SK-N-SH (cell line): Measurements from ENCODE around the gene NMNAT2. TPM values are rescaled to one million over a fixed set of nuclear protein-coding genes. Genes with fewer than 3 reads are reported as not detected.
A peak's percentile ranks its signal among the peaks of the same experiment; 100 is the strongest.

Experiments used
- CTCF ChIA-PET: fragments of 300-600, 350-600 bp; formaldehyde crosslinking; extraction: SDS; loops from one replicate; lab custom pipeline; 2021; lab: Yijun Ruan, JAX
- POLR2A ChIA-PET: fragments of 350-600 bp; sonication (Branson Sonifier 250); formaldehyde crosslinking; extraction: SDS; loops from one replicate; lab custom pipeline; 2020; ENCODE audit warnings: antibody characterized with exemption, inconsistent platforms; lab: Yijun Ruan, JAX
- DNase-seq: peaks from one replicate; pipeline ENCODE4 v3.0.0; 2012
- H2AFZ ChIP-seq: fragments of 200-600 bp; sonication (generic); 2 replicates; pipeline ENCODE4 v1.8.1; 2016; ENCODE audit warnings: antibody characterized with exemption, mild to moderate bottlenecking, low read depth
- H3F3A ChIP-seq: fragments of 200-600 bp; sonication (generic); replicated peaks from 2 replicates; pipeline ENCODE3; 2016; ENCODE audit warnings: antibody characterized with exemption, mild to moderate bottlenecking; ENCODE audit not compliant: insufficient read depth
- H3K27ac ChIP-seq, 2 experiments: fragments of 200-500 bp in 1 of 2; fragments of 200-600 bp in 1 of 2; sonication (Bioruptor generic) in 1 of 2; sonication (generic), shearing (Covaris generic) in 1 of 2; 2 replicates each; pipeline versions ENCODE4 v1.5.1 to v1.6.1; 2014 to 2016; ENCODE audit warnings: low read depth in 2 of 2, inconsistent platforms in 1 of 2, low read length in 1 of 2, mild to moderate bottlenecking in 1 of 2, mixed read lengths in 1 of 2
- H3K27me3 ChIP-seq: fragments of 200-600 bp; sonication (generic), shearing (Covaris generic); 2 replicates; pipeline ENCODE4 v1.6.1; 2016; ENCODE audit warnings: mixed run types; ENCODE audit not compliant: insufficient read depth
- H3K36me3 ChIP-seq, 2 experiments: fragments of 200-500 bp in 1 of 2; fragments of 200-600 bp in 1 of 2; sonication (Bioruptor generic) in 1 of 2; sonication (generic) in 1 of 2; replicated peaks in 1 of 2; 2 replicates each; pipeline versions ENCODE3 to v1.5.1; 2014 to 2016; ENCODE audit warnings: low read length in 1 of 2, mild to moderate bottlenecking in 1 of 2; ENCODE audit not compliant: insufficient read depth in 2 of 2, control insufficient read depth in 1 of 2
- H3K4me1 ChIP-seq, 2 experiments: fragments of 200-500 bp in 1 of 2; fragments of 200-600 bp in 1 of 2; sonication (Bioruptor generic) in 1 of 2; sonication (generic), shearing (Covaris generic) in 1 of 2; 2 replicates each; pipeline versions ENCODE4 v1.5.1 to v1.6.1; 2014 to 2016; ENCODE audit warnings: low read depth in 1 of 2, low read length in 1 of 2, mixed run types in 1 of 2; ENCODE audit not compliant: insufficient read depth in 2 of 2, control insufficient read depth in 1 of 2
- H3K4me2 ChIP-seq: fragments of 200-600 bp; sonication (generic), shearing (Covaris generic); 2 replicates; pipeline ENCODE4 v1.6.1; 2017; ENCODE audit warnings: mixed run types
- H3K4me3 ChIP-seq, 2 experiments: fragments of 200-500 bp in 1 of 2; fragments of 200-600 bp in 1 of 2; sonication (Bioruptor generic) in 1 of 2; sonication (generic), shearing (Covaris generic) in 1 of 2; 2 replicates each; pipeline versions ENCODE4 v1.5.1 to v1.8.1; 2014 to 2016; ENCODE audit warnings: low read depth in 2 of 2, inconsistent platforms in 1 of 2, low read length in 1 of 2, mild to moderate bottlenecking in 1 of 2, mixed read lengths in 1 of 2, moderate library complexity in 1 of 2
- H3K79me2 ChIP-seq: fragments of 200-600 bp; sonication (generic); 2 replicates; pipeline ENCODE4 v1.8.1; 2017; ENCODE audit warnings: mild to moderate bottlenecking; ENCODE audit not compliant: insufficient read depth
- H3K9ac ChIP-seq: fragments of 200-600 bp; sonication (generic); 2 replicates; pipeline ENCODE4 v1.6.1; 2017; ENCODE audit warnings: mixed run types
- H3K9me2 ChIP-seq: fragments of 200-600 bp; sonication (generic); 2 replicates; pipeline ENCODE4 v1.6.1; 2017; ENCODE audit warnings: mixed run types
- H3K9me3 ChIP-seq: fragments of 200-600 bp; sonication (generic); 2 replicates; pipeline ENCODE4 v1.6.1; 2017; ENCODE audit warnings: mixed run types, mild to moderate bottlenecking, moderate library complexity
- H4K20me1 ChIP-seq: fragments of 200-600 bp; sonication (generic); 2 replicates; pipeline ENCODE4 v1.6.1; 2017; ENCODE audit warnings: mild to moderate bottlenecking, mixed run types; ENCODE audit not compliant: insufficient read depth
- ELF1 ChIP-seq: IDR thresholded peaks from 2 replicates; pipeline ENCODE4 v1.4.0; 2012
- EZH2phosphoT487 ChIP-seq: fragments of 200-600 bp; sonication (generic); IDR thresholded peaks from 2 replicates; pipeline ENCODE4 v1.6.1; 2017; ENCODE audit warnings: low read depth, mixed run types, mild to moderate bottlenecking, antibody characterized with exemption, moderate library complexity, borderline replicate concordance
- FOXM1 ChIP-seq: IDR thresholded peaks from 2 replicates; pipeline ENCODE4 v1.4.0; 2012; ENCODE audit warnings: low read depth, mild to moderate bottlenecking
- GABPA ChIP-seq: IDR thresholded peaks from 2 replicates; pipeline ENCODE4 v1.4.0; 2012; ENCODE audit warnings: low read depth, mild to moderate bottlenecking
- MAX ChIP-seq: IDR thresholded peaks from 2 replicates; pipeline ENCODE4 v1.4.0; 2012; ENCODE audit warnings: low read depth
- MXI1 ChIP-seq: IDR thresholded peaks from 2 replicates; pipeline ENCODE4 v1.6.1; 2012; ENCODE audit warnings: mild to moderate bottlenecking, low read depth, low read length, improper control_type of control experiment
- NFIC ChIP-seq: IDR thresholded peaks from 2 replicates; pipeline ENCODE4 v1.4.0; 2012; ENCODE audit warnings: borderline replicate concordance
- NRF1 ChIP-seq: IDR thresholded peaks from 2 replicates; pipeline ENCODE4 v1.6.1; 2012; ENCODE audit warnings: low read depth, mild to moderate bottlenecking, low read length
- PBX3 ChIP-seq: IDR thresholded peaks from 2 replicates; pipeline ENCODE4; 2012
- POLR2AphosphoS5 ChIP-seq: IDR thresholded peaks from 2 replicates; pipeline ENCODE4 v1.6.1; 2012; ENCODE audit warnings: low read depth, low read length
- RAD21 ChIP-seq: IDR thresholded peaks from 2 replicates; pipeline ENCODE4 v1.6.1; 2012; ENCODE audit warnings: mild to moderate bottlenecking, low read length
- RCOR1 ChIP-seq: fragments of 150-350 bp; IDR thresholded peaks from 2 replicates; pipeline ENCODE4 v1.6.1; 2017; ENCODE audit warnings: antibody characterized with exemption, low read length
- REST ChIP-seq: IDR thresholded peaks from 2 replicates; pipeline ENCODE4 v1.6.1; 2012; ENCODE audit warnings: mild to moderate bottlenecking, low read depth, low read length, moderate library complexity
- RFX5 ChIP-seq: IDR thresholded peaks from 2 replicates; pipeline ENCODE4 v1.6.1; 2012; ENCODE audit warnings: mild to moderate bottlenecking, improper control_type of control experiment, low read length
- RXRA ChIP-seq: IDR thresholded peaks from 2 replicates; pipeline ENCODE4 v1.4.0; 2012; ENCODE audit warnings: low read depth, mild to moderate bottlenecking, borderline replicate concordance
- SMC3 ChIP-seq: IDR thresholded peaks from 2 replicates; pipeline ENCODE4 v1.6.1; 2012; ENCODE audit warnings: low read depth, low read length, improper control_type of control experiment
- TCF12 ChIP-seq: IDR thresholded peaks from 2 replicates; pipeline ENCODE4 v1.4.0; 2012
- TEAD4 ChIP-seq: IDR thresholded peaks from 2 replicates; pipeline ENCODE4 v1.4.0; 2012; ENCODE audit warnings: mild to moderate bottlenecking, borderline replicate concordance; ENCODE audit not compliant: insufficient read depth
- YY1 ChIP-seq: IDR thresholded peaks from 2 replicates; pipeline ENCODE4 v1.4.0; 2012; ENCODE audit warnings: low read depth, mild to moderate bottlenecking
- WGBS: methylation state at CpG from one replicate; pipeline ENCODE4 v1.1.6; 2017; ENCODE audit warnings: low lambda C conversion rate; 5-methylcytosine and 5-hydroxymethylcytosine counted together
- polyA plus RNA-seq, 3 experiments: library from polyadenylated mRNA; depleted of rRNA; stranded (reverse); fragments of >200 nt; gene quantifications; 2 replicates each; pipeline ENCODE4 v1.2.3, GENCODE V29; 2012
- TF ChIP-seq, protein P1 (sequence below): IDR thresholded peaks from 2 replicates; pipeline ENCODE4 v1.4.0; 2012; ENCODE audit warnings: low read depth, borderline replicate concordance
- TF ChIP-seq, protein P2 (sequence below): IDR thresholded peaks from 2 replicates; pipeline ENCODE4 v1.4.0; 2012; ENCODE audit warnings: low read depth, borderline replicate concordance
- TF ChIP-seq, protein P3 (sequence below): fragments of 150-350 bp; IDR thresholded peaks from 2 replicates; pipeline ENCODE4 v1.6.1; 2017; ENCODE audit warnings: antibody characterized with exemption, low read length, low read depth, borderline replicate concordance

The NMNAT2 gene
- polyA plus RNA-seq, 1 of the 3 experiments (the other 2 are of a cell fraction), result 0.07 TPM

DNA sequence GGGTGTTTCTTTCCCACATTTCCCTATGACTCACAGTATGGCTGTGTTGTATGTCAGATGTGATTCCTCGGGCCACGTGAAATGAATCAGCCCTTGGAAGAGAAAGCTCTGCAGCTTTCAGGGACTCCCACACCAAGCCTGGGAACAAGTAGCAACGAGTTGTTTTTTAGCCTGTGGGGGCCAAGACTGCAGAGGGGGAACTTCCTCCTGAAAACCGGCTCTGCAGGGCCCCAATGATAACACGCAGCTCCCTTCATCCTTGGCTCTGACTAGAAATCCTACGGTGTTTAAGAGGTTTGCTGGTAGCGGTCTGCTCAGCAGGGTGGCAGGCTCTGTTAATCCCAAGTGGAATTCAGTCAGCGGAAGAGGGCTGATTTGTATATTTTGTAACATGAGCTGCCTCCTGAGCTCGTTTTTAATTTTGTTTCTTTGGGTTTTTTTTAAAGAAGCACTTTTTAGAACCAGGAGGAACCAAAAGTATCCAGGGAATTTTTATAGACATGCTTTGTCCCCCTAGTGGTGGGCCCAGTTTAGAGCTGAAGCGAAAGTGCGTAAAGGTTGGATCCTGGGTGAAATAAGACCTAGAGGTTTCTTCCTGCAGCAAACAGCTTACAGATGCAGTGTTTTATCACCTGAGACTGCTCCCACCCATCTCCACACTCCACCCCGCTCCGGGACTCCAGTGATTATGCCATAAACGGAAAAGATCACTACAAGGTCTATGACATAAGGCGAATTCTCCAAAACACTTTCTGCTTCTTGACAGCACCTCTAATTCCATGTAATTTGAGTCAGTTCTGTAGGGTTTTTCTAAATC, 183.3 kb downstream of the NMNAT2 start:
- Histone ChIP-seq H3K79me2 (no peaks in the 10 kb centered on the region), H3F3A (peaks cover 30% of the 10 kb centered on the region), H3K4me2 (peak overlapping the region; percentile 81), H3K27me3 (no peaks in the 10 kb centered on the region), H3K9me2 (no peaks in the 10 kb centered on the region), H3K36me3 (no peaks in the 10 kb centered on the region), H3K4me1 (peaks cover 6 to 23% of the 10 kb centered on the region in 2 experiments; a peak in 2 of 4 replicates), H3K4me3 (peak overlapping the region; percentile 44 to 63), H3K9ac (peak overlapping the region; percentile 74; the same call in 1 of the 2 replicates), H2AFZ (peak overlapping the region; percentile 80), H4K20me1 (no peaks in the 10 kb centered on the region), H3K27ac (peak overlapping the region; percentile 86 to 98), H3K9me3 (no peaks in the 10 kb centered on the region)
- POLR2A ChIA-PET, result no interaction called here
- CTCF ChIA-PET, result interaction anchor here (0.7 to 2.7 kb wide), 15 partner anchors 8 to 286 kb away, joined by 3 to 11 read pairs (median 4); no protein-coding TSS in a partner anchor
- WGBS, result 46% methylated on average over 15 of the region's 15 CpGs
- DNase-seq, result peak; percentile 27
- TF ChIP-seq MXI1, result peak; percentile 37; the same call in 1 of the 2 replicates
- no peak for TF ChIP-seq RCOR1
- no peak for TF ChIP-seq ELF1
- no peak for TF ChIP-seq TEAD4
- TF ChIP-seq EZH2phosphoT487, result no peak
- no peak for TF ChIP-seq NRF1
- TF ChIP-seq SMC3, result peak; percentile 31
- 0 out of 2 replicates have a peak, but pooled peaks have one; percentile 42 for TF ChIP-seq REST
- TF ChIP-seq RAD21, result no peak; the same call in 1 of the 2 replicates
- peak; percentile 87 for TF ChIP-seq NFIC
- no peak for TF ChIP-seq GABPA
- 0 out of 2 replicates have a peak, but pooled peaks have one; percentile 9 for TF ChIP-seq YY1
- no peak for TF ChIP-seq FOXM1
- TF ChIP-seq, protein P1, sequence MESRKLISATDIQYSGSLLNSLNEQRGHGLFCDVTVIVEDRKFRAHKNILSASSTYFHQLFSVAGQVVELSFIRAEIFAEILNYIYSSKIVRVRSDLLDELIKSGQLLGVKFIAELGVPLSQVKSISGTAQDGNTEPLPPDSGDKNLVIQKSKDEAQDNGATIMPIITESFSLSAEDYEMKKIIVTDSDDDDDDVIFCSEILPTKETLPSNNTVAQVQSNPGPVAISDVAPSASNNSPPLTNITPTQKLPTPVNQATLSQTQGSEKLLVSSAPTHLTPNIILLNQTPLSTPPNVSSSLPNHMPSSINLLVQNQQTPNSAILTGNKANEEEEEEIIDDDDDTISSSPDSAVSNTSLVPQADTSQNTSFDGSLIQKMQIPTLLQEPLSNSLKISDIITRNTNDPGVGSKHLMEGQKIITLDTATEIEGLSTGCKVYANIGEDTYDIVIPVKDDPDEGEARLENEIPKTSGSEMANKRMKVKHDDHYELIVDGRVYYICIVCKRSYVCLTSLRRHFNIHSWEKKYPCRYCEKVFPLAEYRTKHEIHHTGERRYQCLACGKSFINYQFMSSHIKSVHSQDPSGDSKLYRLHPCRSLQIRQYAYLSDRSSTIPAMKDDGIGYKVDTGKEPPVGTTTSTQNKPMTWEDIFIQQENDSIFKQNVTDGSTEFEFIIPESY, result 0 out of 2 replicates have a peak, but pooled peaks have one; percentile 25
- TF ChIP-seq POLR2AphosphoS5, result peak; percentile 32; the same call in 1 of the 2 replicates
- TF ChIP-seq RXRA, result peak; percentile 68; the same call in 1 of the 2 replicates
- peak; percentile 87 for TF ChIP-seq MAX
- TF ChIP-seq, protein P2, sequence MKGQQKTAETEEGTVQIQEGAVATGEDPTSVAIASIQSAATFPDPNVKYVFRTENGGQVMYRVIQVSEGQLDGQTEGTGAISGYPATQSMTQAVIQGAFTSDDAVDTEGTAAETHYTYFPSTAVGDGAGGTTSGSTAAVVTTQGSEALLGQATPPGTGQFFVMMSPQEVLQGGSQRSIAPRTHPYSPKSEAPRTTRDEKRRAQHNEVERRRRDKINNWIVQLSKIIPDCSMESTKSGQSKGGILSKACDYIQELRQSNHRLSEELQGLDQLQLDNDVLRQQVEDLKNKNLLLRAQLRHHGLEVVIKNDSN, result peak; percentile 50; the same call in 1 of the 2 replicates
- TF ChIP-seq, protein P3, sequence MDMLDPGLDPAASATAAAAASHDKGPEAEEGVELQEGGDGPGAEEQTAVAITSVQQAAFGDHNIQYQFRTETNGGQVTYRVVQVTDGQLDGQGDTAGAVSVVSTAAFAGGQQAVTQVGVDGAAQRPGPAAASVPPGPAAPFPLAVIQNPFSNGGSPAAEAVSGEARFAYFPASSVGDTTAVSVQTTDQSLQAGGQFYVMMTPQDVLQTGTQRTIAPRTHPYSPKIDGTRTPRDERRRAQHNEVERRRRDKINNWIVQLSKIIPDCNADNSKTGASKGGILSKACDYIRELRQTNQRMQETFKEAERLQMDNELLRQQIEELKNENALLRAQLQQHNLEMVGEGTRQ, result no peak
- peak; percentile 86 for TF ChIP-seq TCF12
- peak; percentile 77 for TF ChIP-seq PBX3
- no peak for TF ChIP-seq RFX5
